SIG-M5 treated with dmso at 0.1 percent for 504 hours (cell line): Measurements from ENCODE around the gene NCOA3.
"Not testable (repeated sequence)": the region's sequence is repeated elsewhere in the genome, so short reads cannot be mapped to it uniquely, and the experiment has no call there.

ENCODE experiments used
- DNase-seq: peaks from one replicate; lab custom pipeline; 2025; ENCODE audit not compliant: unreplicated experiment; lab: John Stamatoyannopoulos, UW

NCOA3 gene

GRCh38 chr20:47500082-47500481 is 1.6 kb upstream of the NCOA3 start:
- DNase-seq = not testable (repeated sequence)

GRCh38 chr20:47500554-47500953 is 1.1 kb upstream of the NCOA3 start:
- no peak for DNase-seq

- no peak for DNase-seq
Observed at GRCh38 chr20:47501116-47501481, 588 bp upstream of the NCOA3 start.

- peak; percentile 100 for DNase-seq
Observed at GRCh38 chr20:47502271-47503239, 868 bp downstream of the NCOA3 start.

- DNase-seq = peak; percentile 84
Observed at GRCh38 chr20:47503685-47504084, 2.0 kb downstream of the NCOA3 start.

- DNase-seq = peak; percentile 100
Observed at GRCh38 chr20:47506335-47506734, 4.6 kb downstream of the NCOA3 start.

GRCh38 chr20:47506850-47507249 is 5.2 kb downstream of the NCOA3 start:
- no peak for DNase-seq

- not testable (repeated sequence) for DNase-seq
Observed at GRCh38 chr20:47507275-47507981, 5.7 kb downstream of the NCOA3 start.

GRCh38 chr20:47508278-47508677 is 6.6 kb downstream of the NCOA3 start:
- DNase-seq = no peak

GRCh38 chr20:47509104-47509661 is 7.5 kb downstream of the NCOA3 start:
- DNase-seq = no peak

- DNase-seq = no peak
Observed at GRCh38 chr20:47509685-47510084, 8.0 kb downstream of the NCOA3 start.

- DNase-seq = no peak
Observed at GRCh38 chr20:47515843-47516242, 14.2 kb downstream of the NCOA3 start.

GRCh38 chr20:47521059-47521808 is 19.5 kb downstream of the NCOA3 start:
- DNase-seq = peak; percentile 56

- no peak for DNase-seq
Observed at GRCh38 chr20:47524015-47524784, 22.5 kb downstream of the NCOA3 start.

GRCh38 chr20:47527004-47527800 is 25.5 kb downstream of the NCOA3 start:
- DNase-seq = peak; percentile 90

GRCh38 chr20:47529840-47530239 is 28.2 kb downstream of the NCOA3 start:
- no peak for DNase-seq

- peak; percentile 85 for DNase-seq
Observed at GRCh38 chr20:47531458-47531857, 29.8 kb downstream of the NCOA3 start.

GRCh38 chr20:47532002-47532401 is 30.3 kb downstream of the NCOA3 start:
- no peak for DNase-seq

GRCh38 chr20:47533518-47534062 is 31.9 kb downstream of the NCOA3 start:
- no peak for DNase-seq
